ENCODE measurements around the gene BTBD9. TPM values are rescaled to one million over a fixed set of nuclear protein-coding genes. Genes with fewer than 3 reads are reported as not detected.

Gene BTBD9
- total RNA-seq, 4 donors from 2014 or later = 11.7 to 17.7 (median 14.1) TPM

GRCh38 chr6:38498805-38499445 lies 140.8 kb downstream of the BTBD9 start:
- no peak for TF ChIP-seq CTCF (IDR thresholded peaks at IDR 0.05; ENCODE audit: low read depth)

- no peak for TF ChIP-seq CTCF (IDR thresholded peaks at IDR 0.05; ENCODE audit: low read depth)
Measured at GRCh38 chr6:38498085-38498484, 141.6 kb downstream of the BTBD9 start.

GRCh38 chr6:38497546-38497945 lies 142.2 kb downstream of the BTBD9 start:
- TF ChIP-seq CTCF (IDR thresholded peaks at IDR 0.05; ENCODE audit: low read depth) = no peak

GRCh38 chr6:38495922-38496635 lies 143.7 kb downstream of the BTBD9 start:
- no peak for TF ChIP-seq CTCF (IDR thresholded peaks at IDR 0.05; ENCODE audit: low read depth)

GRCh38 chr6:38495518-38495917 lies 144.2 kb downstream of the BTBD9 start:
- no peak for TF ChIP-seq CTCF (IDR thresholded peaks at IDR 0.05; ENCODE audit: low read depth)

- TF ChIP-seq CTCF (IDR thresholded peaks at IDR 0.05; ENCODE audit: low read depth) = no peak
Measured at GRCh38 chr6:38493931-38494547, 145.7 kb downstream of the BTBD9 start.

GRCh38 chr6:38492031-38492430 lies 147.7 kb downstream of the BTBD9 start:
- no peak for TF ChIP-seq CTCF (IDR thresholded peaks at IDR 0.05; ENCODE audit: low read depth)
